Loucy (cell line): Measurements from ENCODE around the gene BBOX1.
"Not testable (repeated sequence)": the region's sequence is repeated elsewhere in the genome, so short reads cannot be mapped to it uniquely, and the experiment has no call there.

ENCODE experiments used
- H2AFZ ChIP-seq: fragments of 200-600 bp; sonication (generic); 2 replicates; pipeline ENCODE4 v1.6.0; 2016; ENCODE audit warnings: antibody characterized with exemption, mild to moderate bottlenecking, low read length, moderate library complexity
- H3F3A ChIP-seq: fragments of 200-600 bp; 2 replicates; pipeline ENCODE4 v1.6.0; 2016; ENCODE audit warnings: antibody characterized with exemption, low read depth, mild to moderate bottlenecking
- H3K27me3 ChIP-seq: fragments of 200-600 bp; sonication (generic); 2 replicates; pipeline ENCODE4 v1.6.1; 2014; ENCODE audit warnings: low read length, mild to moderate bottlenecking; ENCODE audit not compliant: insufficient read depth, poor library complexity, severe bottlenecking
- H3K36me3 ChIP-seq: fragments of 200-600 bp; sonication (generic); 2 replicates; pipeline ENCODE4 v1.6.1; 2016; ENCODE audit warnings: low read length; ENCODE audit not compliant: insufficient read depth
- H3K4me1 ChIP-seq: fragments of 200-600 bp; sonication (generic); 2 replicates; pipeline ENCODE4 v1.5.1; 2014; ENCODE audit warnings: low read length, mild to moderate bottlenecking; ENCODE audit not compliant: insufficient read depth, poor library complexity, severe bottlenecking
- H3K4me2 ChIP-seq: fragments of 200-600 bp; sonication (generic); 2 replicates; pipeline ENCODE4 v1.6.0; 2014; ENCODE audit warnings: antibody characterized with exemption, low read length, low read depth, mild to moderate bottlenecking; ENCODE audit not compliant: poor library complexity, severe bottlenecking
- H3K4me3 ChIP-seq: fragments of 200-600 bp; sonication (generic); 2 replicates; pipeline ENCODE4 v1.5.1; 2014; ENCODE audit warnings: low read length, mild to moderate bottlenecking, mixed read lengths; ENCODE audit not compliant: poor library complexity, severe bottlenecking
- H3K79me2 ChIP-seq: fragments of 200-600 bp; sonication (generic); 2 replicates; pipeline ENCODE4 v1.6.1; 2014; ENCODE audit warnings: low read length; ENCODE audit not compliant: insufficient read depth
- H3K9ac ChIP-seq: fragments of 200-600 bp; sonication (generic); 2 replicates; pipeline ENCODE4 v1.6.0; 2014; ENCODE audit warnings: mild to moderate bottlenecking, low read depth, low read length, moderate library complexity; ENCODE audit not compliant: poor library complexity, severe bottlenecking
- H3K9me2 ChIP-seq: fragments of 200-600 bp; sonication (generic); replicated peaks from 2 replicates; pipeline ENCODE4 v1.6.1; 2016; ENCODE audit warnings: low read depth, low read length, mixed read lengths
- H3K9me3 ChIP-seq: fragments of 200-600 bp; sonication (generic); 2 replicates; pipeline ENCODE4 v1.6.1; 2014; ENCODE audit warnings: mild to moderate bottlenecking, antibody characterized with exemption, low read length, low read depth; ENCODE audit not compliant: insufficient read depth
- H4K20me1 ChIP-seq: fragments of 200-600 bp; sonication (generic); 2 replicates; pipeline ENCODE4 v1.6.0; 2014; ENCODE audit warnings: antibody characterized with exemption, low read length, mild to moderate bottlenecking; ENCODE audit not compliant: insufficient read depth, poor library complexity, severe bottlenecking
- CTCF ChIP-seq: fragments of 200-600 bp; sonication (generic); conservative IDR thresholded peaks from 2 replicates; pipeline ENCODE4 v1.5.1; 2014; ENCODE audit warnings: mild to moderate bottlenecking, antibody characterized with exemption, low read length
- EZH2phosphoT487 ChIP-seq: fragments of 200-600 bp; IDR thresholded peaks from 2 replicates; pipeline ENCODE4 v1.6.1; 2018; ENCODE audit warnings: antibody characterized with exemption, mild to moderate bottlenecking, moderate library complexity, borderline replicate concordance

Gene BBOX1

GRCh38 chr11:27174021-27174420, 133.4 kb downstream of the BBOX1 start:
- Histone ChIP-seq H3K36me3 (no peaks in the 10 kb centered on the region), H3K9ac (no peak overlapping the region), H3K79me2 (no peaks in the 10 kb centered on the region), H2AFZ (no peak overlapping the region), H3K4me3 (no peak overlapping the region), H3K4me2 (no peak overlapping the region), H3F3A (no peaks in the 10 kb centered on the region), H4K20me1 (no peaks in the 10 kb centered on the region), H3K27me3 (no peaks in the 10 kb centered on the region), H3K4me1 (no peaks in the 10 kb centered on the region), H3K9me2 (no peaks in the 10 kb centered on the region), H3K9me3 (no peaks in the 10 kb centered on the region)
- TF ChIP-seq EZH2phosphoT487 (no peak), CTCF (no peak)

- Histone ChIP-seq H3K9me2 (no peaks in the 10 kb centered on the region), H3K27me3 (no peaks in the 10 kb centered on the region)
- TF ChIP-seq EZH2phosphoT487 (no peak), CTCF (no peak)
These were observed 134.1 kb downstream of the BBOX1 start for GRCh38 chr11:27174672-27175210.

GRCh38 chr11:27175562-27175961, 134.9 kb downstream of the BBOX1 start:
- not testable (repeated sequence) for H3K9me3 ChIP-seq, H3F3A ChIP-seq, H3K4me1 ChIP-seq, H3K9me2 ChIP-seq, H3K79me2 ChIP-seq, H3K9ac ChIP-seq, H3K27me3 ChIP-seq, H3K36me3 ChIP-seq, H2AFZ ChIP-seq, H4K20me1 ChIP-seq, H3K4me3 ChIP-seq, H3K4me2 ChIP-seq

More at GRCh38 chr11:27174672-27175210, 134.1 kb downstream of the BBOX1 start:
- Histone ChIP-seq H2AFZ (no peak overlapping the region), H3K79me2 (no peaks in the 10 kb centered on the region), H3K9me3 (no peaks in the 10 kb centered on the region), H3K4me1 (no peaks in the 10 kb centered on the region), H3K36me3 (no peaks in the 10 kb centered on the region), H3F3A (no peaks in the 10 kb centered on the region), H3K9ac (no peak overlapping the region), H3K4me3 (no peak overlapping the region), H3K4me2 (no peak overlapping the region), H4K20me1 (no peaks in the 10 kb centered on the region)
